Activated CD4-positive, alpha-beta T cell treated with anti-CD3 and anti-CD28 coated beads for 24 hours (primary cell): ENCODE measurements around the gene KCNIP1.

Experiments
- DNase-seq, 2 donors: peaks; one replicate each; pipeline ENCODE4 v3.0.0-alpha.2; 2020; ENCODE audit warnings: low read depth in 2 of 2

Gene KCNIP1

DNA sequence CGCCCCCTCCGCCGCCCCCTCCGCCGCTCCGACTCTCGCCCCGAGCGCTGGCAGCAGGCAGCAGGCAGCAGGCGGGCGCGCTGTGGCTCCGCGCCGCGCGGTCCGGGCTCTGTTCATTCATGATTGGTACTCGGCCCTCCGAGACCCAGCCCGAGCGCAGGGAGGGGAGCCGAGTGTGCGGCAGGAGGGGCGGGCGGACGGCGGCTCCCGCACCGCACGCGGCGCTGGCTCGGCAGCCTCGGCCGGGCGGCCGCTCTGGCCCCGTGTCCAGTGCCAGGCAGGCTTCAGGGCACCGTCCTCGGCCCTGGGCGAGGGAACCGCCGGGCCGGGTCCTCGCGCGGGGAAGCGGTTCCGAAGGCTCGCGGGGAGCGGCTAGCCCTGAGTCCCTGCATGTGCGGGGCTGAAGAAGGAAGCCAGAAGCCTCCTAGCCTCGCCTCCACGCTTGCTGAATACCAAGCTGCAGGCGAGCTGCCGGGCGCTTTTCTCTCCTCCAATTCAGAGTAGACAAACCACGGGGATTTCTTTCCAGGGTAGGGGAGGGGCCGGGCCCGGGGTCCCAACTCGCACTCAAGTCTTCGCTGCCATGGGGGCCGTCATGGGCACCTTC, at the start of gene KCNIP1:
TSS of gene KCNIP1 (plus strand) at position 31 of the 607 bp plus-strand sequence.
- no peak for DNase-seq

GRCh38 chr5:170463426-170463825, 40.4 kb upstream of the KCNIP1 start:
- no peak for DNase-seq

DNA sequence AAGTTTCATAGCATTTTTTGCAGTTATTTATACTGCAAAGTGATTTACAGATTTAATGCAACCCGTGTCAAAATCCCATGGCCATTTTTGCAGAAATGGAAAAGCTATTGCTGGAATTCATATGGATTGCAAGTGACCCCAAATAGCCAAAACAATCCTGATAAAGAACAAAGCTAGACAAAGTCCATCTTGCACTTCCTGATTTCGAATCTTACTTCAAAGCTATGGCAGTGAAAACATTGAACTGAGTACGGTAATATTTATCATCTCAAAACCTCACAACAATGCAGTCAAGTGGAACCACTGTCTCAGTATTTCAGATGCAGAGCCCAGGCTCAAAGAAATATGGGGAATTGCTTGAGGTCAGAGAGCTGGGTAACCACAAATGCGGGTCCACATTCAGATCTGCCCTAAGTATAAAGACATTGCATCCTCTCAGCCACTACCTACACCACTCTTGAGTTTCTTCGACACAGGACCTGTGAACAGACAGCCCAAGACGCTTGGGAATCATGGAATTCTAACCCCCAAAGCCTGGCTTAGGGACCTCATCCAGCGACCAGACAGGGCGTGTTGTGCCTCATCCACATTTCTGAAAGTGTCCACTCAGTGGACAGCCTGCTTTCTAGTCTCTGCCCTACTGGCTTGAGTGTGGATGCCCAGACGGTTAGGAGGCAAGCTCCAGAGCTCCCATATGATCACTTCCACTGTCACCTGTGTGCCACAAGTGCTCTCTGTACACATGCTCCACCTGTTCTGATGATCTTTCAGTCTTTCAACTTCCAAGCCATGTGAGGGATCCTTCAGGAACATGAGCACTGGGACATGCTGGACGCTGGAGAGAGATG, 39.3 kb upstream of the KCNIP1 start:
- no peak for DNase-seq

DNA sequence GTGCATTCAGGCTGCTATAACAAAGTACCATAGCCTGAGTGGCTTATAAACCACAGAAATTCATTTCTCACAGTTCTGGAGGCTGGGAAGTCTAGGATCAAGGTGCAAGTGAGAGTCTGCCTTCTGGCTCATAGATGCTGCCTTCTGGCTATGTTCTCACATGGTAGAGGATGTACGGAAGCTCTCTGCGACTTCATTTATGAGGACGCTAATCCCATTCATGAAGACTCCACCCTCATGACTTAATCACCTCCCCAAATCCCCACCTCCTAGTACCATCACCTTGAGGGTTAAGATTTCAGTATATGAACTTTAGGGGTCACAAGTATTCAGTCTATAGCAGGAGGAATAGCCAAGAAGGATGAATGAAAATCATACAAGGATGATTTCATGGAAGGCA, 37.3 kb upstream of the KCNIP1 start:
- no peak for DNase-seq

- DNase-seq, result peak; percentile 17 to 26
These were observed 36.7 kb upstream of the KCNIP1 start for GRCh38 chr5:170466988-170467707.

- no peak for DNase-seq
These were observed 35.1 kb upstream of the KCNIP1 start for GRCh38 chr5:170468633-170469285.

DNA sequence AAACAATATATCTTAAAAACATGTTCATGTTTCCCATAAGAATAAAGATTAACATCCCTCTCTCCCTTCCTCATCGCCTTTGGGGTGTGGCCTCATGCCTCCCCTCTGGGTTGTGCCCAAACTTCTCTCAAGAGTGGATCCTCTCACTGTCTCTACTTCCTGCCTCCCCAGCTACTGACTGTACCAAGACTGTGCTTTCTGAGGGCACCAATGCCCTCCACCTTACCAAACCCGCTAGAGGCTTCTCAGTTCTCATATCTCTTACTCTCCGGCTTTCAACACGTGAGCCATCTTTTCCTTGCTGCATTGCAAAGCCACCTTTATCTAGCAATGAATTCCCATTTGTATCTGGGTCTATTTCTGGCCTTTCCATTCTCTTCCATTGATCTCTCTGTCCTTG, 34.4 kb upstream of the KCNIP1 start:
- DNase-seq, result no peak

DNA sequence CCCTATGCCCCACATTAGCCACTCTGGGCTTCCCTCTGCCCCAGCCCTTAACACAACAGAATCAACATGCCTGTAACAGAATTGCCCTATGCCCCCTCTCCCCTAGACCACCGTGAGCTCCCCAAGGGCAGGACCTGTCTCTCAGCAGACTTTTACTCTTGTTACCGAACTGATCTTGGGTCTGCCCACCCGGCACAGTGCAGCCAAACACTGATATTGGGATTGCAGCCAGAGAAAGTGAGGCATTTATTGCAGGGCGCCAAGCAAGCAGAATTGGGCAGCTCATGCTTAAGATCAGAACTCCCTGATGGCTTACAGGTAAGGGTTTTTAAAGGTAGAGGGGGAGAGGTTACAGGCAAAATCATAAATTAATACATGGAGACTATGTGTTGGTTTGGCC, 33.5 kb upstream of the KCNIP1 start:
- no peak for DNase-seq

DNA sequence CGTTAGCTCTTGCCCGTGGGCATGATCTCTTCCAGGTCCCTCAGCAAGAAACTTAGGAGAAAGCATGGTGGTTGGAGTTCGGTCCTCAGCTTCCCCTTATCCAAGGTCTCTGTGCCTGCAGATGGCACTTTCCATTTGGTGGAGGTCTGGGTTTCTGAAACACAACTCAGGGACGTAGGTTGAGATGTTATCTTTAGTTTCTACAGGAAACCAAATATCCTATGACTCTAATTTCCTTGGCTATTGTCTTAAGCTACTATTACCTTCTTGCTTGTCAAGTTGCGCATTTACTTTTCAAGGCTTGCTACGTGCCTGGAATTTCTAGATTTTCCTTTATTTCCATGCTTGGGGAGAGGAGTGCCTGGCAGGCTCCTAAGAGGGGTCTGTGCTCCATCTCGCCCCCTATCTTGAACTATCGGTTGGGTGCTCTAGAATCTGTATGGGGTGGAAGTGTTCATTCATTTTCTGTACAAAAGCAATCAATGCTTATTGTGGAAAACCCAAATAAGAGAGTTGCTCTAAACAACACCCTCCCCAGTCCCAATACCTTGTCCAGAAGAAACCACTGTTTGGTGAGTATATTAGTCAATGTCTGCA, 32.9 kb upstream of the KCNIP1 start:
- DNase-seq, result no peak

DNA sequence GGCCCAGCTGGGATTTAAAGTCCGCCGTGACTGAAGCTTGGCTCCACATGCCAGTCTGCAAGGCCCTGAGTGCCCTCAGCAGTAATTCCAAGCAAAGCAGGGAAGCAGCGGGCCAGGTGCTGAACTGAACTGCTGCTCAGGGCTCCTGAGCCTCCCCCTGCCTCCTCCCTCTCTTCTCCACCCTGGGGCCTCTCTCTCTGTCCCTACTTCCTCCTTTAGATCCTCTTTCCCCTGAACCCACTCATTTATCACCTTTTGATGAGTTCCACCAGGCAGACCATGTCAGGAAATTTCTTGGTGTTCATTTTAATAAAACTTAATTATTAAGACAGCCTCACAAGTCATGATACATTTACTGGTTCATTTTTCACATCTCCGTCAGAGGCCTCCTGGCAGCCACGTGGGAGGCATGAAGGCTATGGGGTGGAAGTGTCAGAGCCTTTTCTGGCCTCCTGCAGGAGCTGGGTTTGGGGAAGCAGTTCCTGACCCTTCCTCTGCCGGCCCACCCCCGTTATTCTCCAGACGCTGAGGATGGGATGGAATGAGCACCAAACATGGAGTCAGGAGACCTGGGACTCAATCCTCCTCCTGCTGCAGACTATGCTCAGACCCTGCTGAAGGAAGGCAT, 32.2 kb upstream of the KCNIP1 start:
- DNase-seq, result no peak

GRCh38 chr5:170473642-170474041, 30.2 kb upstream of the KCNIP1 start:
- no peak for DNase-seq

GRCh38 chr5:170474489-170475274, 29.1 kb upstream of the KCNIP1 start:
- DNase-seq, result no peak

DNA sequence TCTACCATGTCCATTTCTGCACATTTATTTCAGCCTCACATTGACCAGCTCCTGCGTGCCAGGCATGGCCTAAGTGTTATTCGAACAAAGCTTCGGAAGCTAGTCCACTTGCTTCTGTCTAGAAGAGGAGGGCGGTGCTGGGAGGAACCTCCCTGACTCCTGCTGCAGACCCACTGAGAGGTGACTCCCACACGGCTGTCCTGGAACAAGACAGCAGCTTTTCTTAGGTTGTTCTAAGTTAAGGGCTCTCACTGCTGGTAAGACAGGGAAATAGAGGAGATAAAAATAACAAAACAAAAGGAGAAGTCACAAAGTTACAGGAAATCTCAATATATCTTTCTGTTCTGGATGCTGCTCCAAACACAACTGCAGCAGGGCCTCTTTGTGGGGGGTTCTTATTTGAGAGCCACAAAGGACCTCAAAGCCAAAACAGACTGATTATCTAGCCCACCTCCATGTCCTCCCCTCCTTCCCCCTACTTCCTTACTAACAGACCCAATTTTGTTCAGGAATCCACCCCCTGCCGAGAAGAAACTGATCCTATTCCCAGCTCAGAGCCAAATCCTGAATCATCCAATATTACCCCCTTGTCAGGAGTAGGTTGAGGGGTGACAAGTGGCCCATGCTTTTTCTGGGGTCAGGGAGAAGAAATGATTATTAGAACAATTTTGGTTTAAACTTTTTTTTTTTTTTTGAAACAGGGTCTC, 28.4 kb upstream of the KCNIP1 start:
- no peak for DNase-seq

- DNase-seq, result no peak
These were observed 27.1 kb upstream of the KCNIP1 start for GRCh38 chr5:170476704-170477103.

- no peak for DNase-seq
These were observed 25.9 kb upstream of the KCNIP1 start for GRCh38 chr5:170477906-170478305.

GRCh38 chr5:170478306-170478705, 25.5 kb upstream of the KCNIP1 start:
- no peak for DNase-seq

GRCh38 chr5:170479484-170479883, 24.3 kb upstream of the KCNIP1 start:
- no peak for DNase-seq

GRCh38 chr5:170480260-170480659, 23.6 kb upstream of the KCNIP1 start:
- DNase-seq, result no peak

DNA sequence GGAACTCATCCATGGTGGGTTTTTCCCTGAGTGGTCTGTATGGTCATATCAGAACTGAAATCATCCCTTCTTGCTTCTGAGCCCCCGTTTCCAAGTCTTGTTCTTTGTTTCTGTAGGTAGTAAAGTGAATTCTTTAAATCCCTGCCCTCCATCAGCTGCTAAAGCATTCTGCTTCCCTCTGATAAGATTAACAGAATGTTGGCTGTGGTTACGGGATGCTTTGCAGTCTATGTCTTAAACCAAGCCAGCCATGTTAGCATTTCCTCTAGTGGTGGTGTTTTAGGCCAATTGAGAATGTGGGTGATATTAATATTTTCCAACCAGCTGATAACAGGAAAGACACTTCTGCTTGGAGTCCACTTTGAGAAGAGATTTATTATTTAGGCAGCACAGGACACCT, 22.0 kb upstream of the KCNIP1 start:
- DNase-seq, result no peak

DNA sequence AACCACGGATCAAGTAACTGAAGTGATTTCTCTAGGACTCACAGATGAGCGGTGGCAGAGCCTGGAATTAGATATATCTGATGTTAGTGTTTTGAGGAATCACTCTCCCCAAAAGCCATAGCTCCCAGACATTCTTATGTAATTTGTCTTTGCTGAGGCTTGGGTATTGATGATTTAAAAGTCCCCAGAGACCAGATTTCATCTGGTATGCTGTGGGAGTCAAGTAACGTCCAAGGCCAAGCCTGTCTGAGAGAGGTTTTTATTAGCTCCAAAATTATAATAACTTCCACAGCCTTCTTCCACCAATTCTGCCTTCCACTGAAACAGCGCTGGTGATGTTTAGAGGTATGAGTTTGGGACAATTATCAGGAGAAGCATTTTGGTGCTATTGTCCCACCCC, 21.3 kb upstream of the KCNIP1 start:
- DNase-seq, result no peak
